WERI-Rb-1 (cell line): ENCODE results near the gene PRKAR2A.

Experiments used
- DNase-seq: peaks from one replicate; pipeline ENCODE4 v3.0.0-alpha.2; 2020
- H3K27ac ChIP-seq: fragments of 250-450 bp; sonication (Bioruptor Pico); 2 replicates; pipeline ENCODE4 v1.5.1; 2020; ENCODE audit warnings: mild to moderate bottlenecking, moderate library complexity
- H3K27me3 ChIP-seq: fragments of 250-450 bp; sonication (Bioruptor Pico); 2 replicates; pipeline ENCODE4 v1.5.1; 2021; ENCODE audit warnings: mild to moderate bottlenecking, low read depth, moderate library complexity; ENCODE audit not compliant: insufficient read depth, severe bottlenecking
- H3K36me3 ChIP-seq: fragments of 250-450 bp; sonication (Bioruptor Pico); 2 replicates; pipeline ENCODE4 v1.5.1; 2020; ENCODE audit warnings: mild to moderate bottlenecking, moderate library complexity
- H3K4me3 ChIP-seq: 2 replicates; pipeline ENCODE4 v1.5.1; 2011; ENCODE audit warnings: low read depth, mild to moderate bottlenecking, control low read depth, low read length
- H3K9me3 ChIP-seq: fragments of 250-450 bp; sonication (Bioruptor Pico); 2 replicates; pipeline ENCODE4 v1.5.1; 2021; ENCODE audit warnings: mild to moderate bottlenecking, moderate library complexity; ENCODE audit not compliant: severe bottlenecking
- TF ChIP-seq, protein P1 (sequence below): IDR thresholded peaks from 2 replicates; pipeline ENCODE4 v1.5.1; 2011; ENCODE audit warnings: low read depth, mild to moderate bottlenecking, control low read depth, inconsistent platforms, low read length

PRKAR2A gene

DNA sequence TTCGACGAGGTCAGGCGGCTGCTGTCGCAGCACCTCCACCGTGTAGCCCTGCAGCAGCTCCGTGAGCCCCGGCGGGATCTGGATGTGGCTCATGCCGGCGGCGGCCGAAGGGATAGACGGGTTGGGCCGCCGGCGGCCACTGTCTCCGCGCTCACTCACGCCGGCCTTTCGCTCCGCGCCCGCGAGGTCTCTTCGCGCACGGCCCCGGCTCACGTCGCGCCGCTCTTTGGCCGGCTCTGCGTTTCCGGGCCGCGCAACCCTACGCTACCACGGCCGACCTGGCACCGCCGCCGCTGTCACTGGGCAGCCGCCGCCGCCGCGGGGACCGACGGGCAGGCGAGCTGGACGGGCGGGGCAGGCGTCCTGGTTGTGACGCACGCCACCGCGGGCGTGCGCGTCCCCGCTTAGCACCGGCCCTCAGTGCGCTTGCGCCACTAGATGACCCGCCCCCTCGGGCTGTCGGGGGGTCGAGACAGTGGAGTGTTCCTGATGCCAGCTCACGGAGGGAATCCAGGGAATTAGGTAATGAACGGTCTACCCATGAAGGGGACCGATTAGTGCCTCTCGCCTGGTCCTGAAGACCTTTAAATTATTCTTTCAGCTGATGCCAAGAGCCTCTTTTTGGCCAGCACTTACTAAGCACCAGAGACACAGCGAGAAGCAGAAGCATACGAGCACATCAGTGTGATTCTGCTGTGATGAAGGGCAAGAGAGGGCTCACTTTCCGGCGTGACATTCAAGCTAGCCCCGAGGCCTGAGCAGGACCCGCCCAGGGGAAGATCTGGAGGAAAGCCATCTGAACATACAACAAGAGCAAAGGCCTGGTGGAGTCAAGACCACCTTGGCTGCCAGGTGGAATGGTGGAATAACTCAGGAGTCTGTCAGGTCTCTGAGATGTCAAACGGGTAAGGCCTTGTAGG is at the start of gene PRKAR2A:
PRKAR2A (minus strand) TSS at position 371 of the 920 bp plus-strand sequence; CDS start at position 93, 278 bp downstream.
- Histone ChIP-seq H3K4me3 (peak within 1 kb of the TSS; percentile 61), H3K27ac (peak within 1 kb of the TSS; percentile 83)
- TF ChIP-seq, protein P1, sequence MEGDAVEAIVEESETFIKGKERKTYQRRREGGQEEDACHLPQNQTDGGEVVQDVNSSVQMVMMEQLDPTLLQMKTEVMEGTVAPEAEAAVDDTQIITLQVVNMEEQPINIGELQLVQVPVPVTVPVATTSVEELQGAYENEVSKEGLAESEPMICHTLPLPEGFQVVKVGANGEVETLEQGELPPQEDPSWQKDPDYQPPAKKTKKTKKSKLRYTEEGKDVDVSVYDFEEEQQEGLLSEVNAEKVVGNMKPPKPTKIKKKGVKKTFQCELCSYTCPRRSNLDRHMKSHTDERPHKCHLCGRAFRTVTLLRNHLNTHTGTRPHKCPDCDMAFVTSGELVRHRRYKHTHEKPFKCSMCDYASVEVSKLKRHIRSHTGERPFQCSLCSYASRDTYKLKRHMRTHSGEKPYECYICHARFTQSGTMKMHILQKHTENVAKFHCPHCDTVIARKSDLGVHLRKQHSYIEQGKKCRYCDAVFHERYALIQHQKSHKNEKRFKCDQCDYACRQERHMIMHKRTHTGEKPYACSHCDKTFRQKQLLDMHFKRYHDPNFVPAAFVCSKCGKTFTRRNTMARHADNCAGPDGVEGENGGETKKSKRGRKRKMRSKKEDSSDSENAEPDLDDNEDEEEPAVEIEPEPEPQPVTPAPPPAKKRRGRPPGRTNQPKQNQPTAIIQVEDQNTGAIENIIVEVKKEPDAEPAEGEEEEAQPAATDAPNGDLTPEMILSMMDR: no peak

GRCh38 chr3:48896936-48897335 is 49.3 kb upstream of the PRKAR2A start:
- TF ChIP-seq, protein P1: no peak
- Histone ChIP-seq H3K9me3 (no peaks in the 10 kb centered on the region), H3K4me3 (no peak overlapping the region), H3K27me3 (no peaks in the 10 kb centered on the region), H3K36me3 (no peaks in the 10 kb centered on the region), H3K27ac (no peak overlapping the region)
- no peak for DNase-seq

More for the DNA sequence above, at the start of gene PRKAR2A:
- H3K27me3 ChIP-seq: no peaks in the 10 kb centered on the region
- peak; percentile 91 for DNase-seq
- H3K9me3 ChIP-seq: no peaks in the 10 kb centered on the region
- peaks cover 6% of the 10 kb centered on the region for H3K36me3 ChIP-seq

GRCh38 chr3:48894516-48894915 is 46.8 kb upstream of the PRKAR2A start:
- DNase-seq: no peak
- Histone ChIP-seq H3K27me3 (no peaks in the 10 kb centered on the region), H3K9me3 (no peaks in the 10 kb centered on the region), H3K36me3 (peaks cover 5% of the 10 kb centered on the region), H3K27ac (no peak overlapping the region), H3K4me3 (no peak overlapping the region)
- TF ChIP-seq, protein P1: no peak

GRCh38 chr3:48891606-48892005 is 43.9 kb upstream of the PRKAR2A start:
- Histone ChIP-seq H3K36me3 (peaks cover 5% of the 10 kb centered on the region), H3K9me3 (no peaks in the 10 kb centered on the region), H3K4me3 (no peak overlapping the region), H3K27ac (no peak overlapping the region), H3K27me3 (no peaks in the 10 kb centered on the region)
- DNase-seq: no peak
- TF ChIP-seq, protein P1: no peak

- Histone ChIP-seq H3K36me3 (peaks cover 5% of the 10 kb centered on the region), H3K27ac (no peak overlapping the region), H3K27me3 (no peaks in the 10 kb centered on the region), H3K9me3 (no peaks in the 10 kb centered on the region), H3K4me3 (no peak overlapping the region)
- TF ChIP-seq, protein P1: no peak
- DNase-seq: no peak
Observed at GRCh38 chr3:48885753-48886152, 38.1 kb upstream of the PRKAR2A start.
